Fibroblast of skin of scalp (primary cell): ENCODE data around the gene OTULIN.

ENCODE experiments used
- DNase-seq: peaks from one replicate; pipeline ENCODE4 v3.0.0-alpha.2; 2013

OTULIN gene

DNA sequence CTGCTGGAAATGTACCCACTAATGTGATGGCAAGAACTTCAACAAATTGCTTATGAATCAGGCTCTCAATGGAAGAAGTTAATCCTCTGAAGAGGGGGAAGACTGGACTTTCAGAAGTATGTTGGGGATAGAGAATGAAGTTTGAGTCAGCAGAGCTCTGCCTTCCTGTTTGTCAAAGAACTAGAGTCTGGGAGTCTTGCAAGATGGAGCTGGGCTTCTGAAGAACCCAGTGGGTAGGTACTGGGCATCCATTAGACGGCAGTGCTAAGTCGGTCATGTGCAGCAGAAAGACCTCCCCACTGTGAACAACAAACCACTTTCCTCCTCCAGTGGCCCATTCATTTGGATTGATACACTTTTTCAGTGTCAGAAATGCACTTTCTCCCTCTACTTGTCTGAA lies 34.6 kb downstream of the OTULIN start:
- DNase-seq: no peak

DNA sequence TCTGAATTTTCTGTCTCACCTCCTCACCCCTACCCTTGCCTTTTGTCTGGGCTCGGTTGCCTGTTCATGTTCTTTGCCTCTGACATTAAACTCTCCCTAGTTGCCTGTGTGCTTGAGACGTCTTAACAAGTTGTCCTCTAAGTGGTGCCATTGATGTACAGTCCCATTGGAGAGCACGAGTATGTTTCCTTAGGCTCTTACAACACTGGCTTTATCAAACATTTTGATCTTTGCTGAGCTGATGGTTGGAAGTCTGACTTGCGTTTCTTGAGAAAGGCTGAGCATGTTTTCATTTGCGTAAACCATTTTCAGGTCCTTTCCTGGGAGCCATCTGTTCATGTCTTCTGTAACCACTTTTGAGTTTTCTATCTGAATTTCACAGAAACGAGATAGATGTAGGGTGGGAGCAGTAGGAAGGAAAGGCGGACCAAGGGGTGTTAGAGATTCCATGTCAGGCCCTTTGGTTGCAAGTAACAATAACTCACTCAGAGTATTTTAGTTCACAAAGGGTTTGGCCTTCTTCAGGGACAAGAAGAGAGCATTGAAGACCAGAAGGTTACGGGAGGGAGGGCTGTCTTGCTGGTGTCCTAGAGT lies 35.4 kb downstream of the OTULIN start:
- no peak for DNase-seq

- DNase-seq: no peak
These were observed 36.2 kb downstream of the OTULIN start for GRCh38 chr5:14700478-14701436.

- no peak for DNase-seq
These were observed 37.0 kb downstream of the OTULIN start for GRCh38 chr5:14701556-14701955.

GRCh38 chr5:14702238-14702839 lies 37.8 kb downstream of the OTULIN start:
- DNase-seq: no peak

GRCh38 chr5:14705556-14705955 lies 41.0 kb downstream of the OTULIN start:
- DNase-seq: no peak

DNA sequence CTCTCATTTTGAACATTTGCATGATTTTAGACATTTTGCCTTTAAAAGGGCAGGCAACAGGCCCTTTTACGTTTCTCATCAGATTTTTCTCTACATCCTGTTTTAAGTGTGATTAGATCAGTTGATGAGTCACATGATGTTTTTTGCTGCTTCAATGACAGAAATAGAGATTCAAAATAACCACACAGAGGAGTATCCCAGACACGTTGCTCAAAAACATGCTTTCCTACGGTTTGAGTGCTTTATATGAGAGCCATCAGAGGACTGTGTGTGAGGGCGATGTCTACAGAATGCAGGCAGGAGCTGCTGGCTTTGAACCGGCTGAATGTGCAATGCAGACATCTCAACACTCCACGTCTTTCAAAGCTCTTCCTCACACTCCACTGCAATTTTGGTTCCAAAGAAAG lies 42.1 kb downstream of the OTULIN start:
- DNase-seq: peak; percentile 38

DNA sequence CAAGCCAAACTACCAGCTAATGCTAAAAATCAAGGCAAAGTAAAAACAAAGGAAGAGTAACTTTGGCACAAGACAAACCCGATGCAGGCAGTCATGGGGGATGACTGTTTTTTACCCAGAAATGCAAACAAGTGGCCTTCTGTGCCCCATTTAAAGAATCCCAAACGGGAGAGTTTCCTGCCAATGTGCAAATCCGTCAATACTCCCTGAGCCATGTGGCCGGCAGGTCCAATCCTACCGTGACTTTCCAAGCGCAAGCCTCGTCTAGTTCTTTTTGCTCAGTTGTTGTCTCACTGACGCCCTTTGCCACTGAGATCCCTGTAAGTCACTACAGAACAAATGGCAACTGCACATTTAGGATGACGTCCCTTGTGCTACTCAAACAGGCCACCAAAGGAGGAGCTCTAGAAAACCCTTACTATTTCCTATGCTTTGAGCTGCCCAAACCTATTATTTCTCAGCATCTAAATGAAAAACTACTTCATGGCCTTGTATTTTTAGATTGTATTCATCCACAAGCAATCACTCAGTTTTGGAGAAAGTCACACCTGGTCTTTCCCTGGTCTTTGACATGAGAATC lies 43.4 kb downstream of the OTULIN start:
- no peak for DNase-seq

GRCh38 chr5:14708551-14708950 lies 44.0 kb downstream of the OTULIN start:
- no peak for DNase-seq

- DNase-seq: no peak
These were observed 45.9 kb downstream of the OTULIN start for GRCh38 chr5:14710313-14710994.

GRCh38 chr5:14712131-14712530 lies 47.6 kb downstream of the OTULIN start:
- no peak for DNase-seq

DNA sequence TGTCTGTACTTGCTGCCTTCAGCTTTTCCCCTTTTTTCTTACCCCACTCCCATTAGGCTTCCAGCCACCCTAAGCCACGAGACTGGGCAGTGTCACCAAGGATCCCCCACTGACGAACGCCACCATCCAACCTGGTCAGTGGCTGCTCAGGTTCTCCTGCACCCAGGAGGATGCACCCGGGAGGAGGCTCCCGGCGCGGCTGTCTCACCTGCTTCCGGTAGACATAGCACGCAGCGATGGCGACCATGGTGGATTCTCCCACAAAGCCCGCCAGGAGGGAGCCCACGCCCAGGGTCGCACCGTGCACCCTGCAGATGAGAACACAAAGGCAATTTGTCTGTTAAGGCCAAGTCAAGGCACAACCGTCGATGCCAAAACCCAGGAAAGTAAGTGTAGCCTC lies 48.1 kb downstream of the OTULIN start:
- DNase-seq: no peak

DNA sequence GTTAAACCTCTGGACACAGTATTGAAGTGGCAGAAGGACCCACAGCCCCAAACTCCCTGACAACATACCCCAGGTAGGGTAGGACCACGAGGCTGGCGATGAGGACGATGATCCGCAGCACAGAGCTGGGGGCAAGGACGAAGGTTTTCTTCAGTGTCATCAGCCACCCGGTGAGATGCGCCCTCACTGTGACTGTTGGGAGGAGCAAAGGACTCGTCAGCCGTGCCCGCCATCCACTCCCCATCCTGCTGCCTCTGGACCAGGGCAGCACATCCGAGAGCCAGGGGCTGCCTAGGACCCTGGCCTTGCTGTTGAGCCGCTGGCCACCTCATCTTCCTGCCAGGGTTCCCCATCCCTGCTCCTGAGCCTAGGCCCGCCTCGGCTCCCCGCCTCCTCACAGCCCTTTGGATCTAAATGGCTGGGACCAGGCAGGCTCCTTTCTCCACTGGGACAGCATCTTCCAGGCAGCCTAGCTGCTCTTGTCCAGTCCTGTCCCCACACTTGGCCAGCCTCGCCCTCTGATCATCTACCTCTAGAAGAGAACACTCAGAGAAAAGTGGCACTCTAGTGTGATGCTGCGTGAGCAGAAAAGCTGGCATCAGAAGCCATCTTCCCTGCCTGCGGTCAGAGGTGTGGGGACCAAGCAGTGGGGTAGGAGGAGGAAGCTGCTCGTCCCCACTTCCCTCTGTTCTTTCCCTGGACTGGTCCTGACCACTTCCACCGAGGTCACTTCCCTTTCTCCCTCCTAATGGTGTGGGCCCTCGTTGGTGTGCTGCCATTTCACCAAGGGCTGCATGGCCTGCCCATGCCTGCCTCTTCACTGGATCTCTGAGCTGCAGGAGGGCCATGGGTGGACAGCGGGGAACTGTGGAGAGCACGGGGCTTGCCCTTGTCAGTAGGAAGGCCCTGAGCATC lies 49.2 kb downstream of the OTULIN start:
- DNase-seq: no peak

DNA sequence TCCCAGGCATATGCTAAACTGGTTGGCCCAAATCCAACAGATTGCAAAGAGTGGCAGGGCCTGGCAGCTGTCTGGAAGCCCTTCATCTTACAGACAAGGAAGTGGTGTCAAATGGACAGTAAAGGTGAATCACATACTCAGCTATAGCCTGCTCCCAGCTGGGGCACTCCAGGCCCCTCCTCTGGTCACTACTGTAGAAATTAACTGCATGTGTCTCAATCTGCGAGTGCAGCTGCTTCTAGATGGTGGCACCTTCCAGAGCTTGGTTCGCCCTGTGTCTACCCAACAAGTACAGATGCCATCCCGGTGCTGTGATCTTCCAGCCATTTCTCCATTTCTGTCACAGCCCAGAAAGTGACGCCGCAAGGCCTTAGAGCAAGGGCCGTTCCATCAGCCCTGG lies 50.2 kb downstream of the OTULIN start:
- no peak for DNase-seq

DNA sequence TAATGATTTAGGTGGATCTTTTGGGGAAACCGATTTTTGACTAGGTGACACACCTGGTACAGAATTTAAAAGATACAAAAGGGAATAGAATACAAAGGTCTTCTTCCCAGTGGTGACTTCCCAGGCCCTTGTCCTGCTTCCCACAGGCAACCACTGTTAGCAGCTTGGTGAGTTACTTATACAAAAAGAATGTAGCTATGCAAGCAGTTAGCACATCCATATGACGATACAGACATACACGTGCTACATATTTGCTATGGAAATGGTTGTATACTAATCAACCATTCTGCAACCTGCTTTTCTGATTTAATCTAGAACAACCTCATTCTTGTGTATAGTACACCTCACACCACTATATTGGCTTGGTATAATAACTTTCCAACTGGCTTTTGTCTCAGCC lies 51.0 kb downstream of the OTULIN start:
- DNase-seq: peak; percentile 43

DNA sequence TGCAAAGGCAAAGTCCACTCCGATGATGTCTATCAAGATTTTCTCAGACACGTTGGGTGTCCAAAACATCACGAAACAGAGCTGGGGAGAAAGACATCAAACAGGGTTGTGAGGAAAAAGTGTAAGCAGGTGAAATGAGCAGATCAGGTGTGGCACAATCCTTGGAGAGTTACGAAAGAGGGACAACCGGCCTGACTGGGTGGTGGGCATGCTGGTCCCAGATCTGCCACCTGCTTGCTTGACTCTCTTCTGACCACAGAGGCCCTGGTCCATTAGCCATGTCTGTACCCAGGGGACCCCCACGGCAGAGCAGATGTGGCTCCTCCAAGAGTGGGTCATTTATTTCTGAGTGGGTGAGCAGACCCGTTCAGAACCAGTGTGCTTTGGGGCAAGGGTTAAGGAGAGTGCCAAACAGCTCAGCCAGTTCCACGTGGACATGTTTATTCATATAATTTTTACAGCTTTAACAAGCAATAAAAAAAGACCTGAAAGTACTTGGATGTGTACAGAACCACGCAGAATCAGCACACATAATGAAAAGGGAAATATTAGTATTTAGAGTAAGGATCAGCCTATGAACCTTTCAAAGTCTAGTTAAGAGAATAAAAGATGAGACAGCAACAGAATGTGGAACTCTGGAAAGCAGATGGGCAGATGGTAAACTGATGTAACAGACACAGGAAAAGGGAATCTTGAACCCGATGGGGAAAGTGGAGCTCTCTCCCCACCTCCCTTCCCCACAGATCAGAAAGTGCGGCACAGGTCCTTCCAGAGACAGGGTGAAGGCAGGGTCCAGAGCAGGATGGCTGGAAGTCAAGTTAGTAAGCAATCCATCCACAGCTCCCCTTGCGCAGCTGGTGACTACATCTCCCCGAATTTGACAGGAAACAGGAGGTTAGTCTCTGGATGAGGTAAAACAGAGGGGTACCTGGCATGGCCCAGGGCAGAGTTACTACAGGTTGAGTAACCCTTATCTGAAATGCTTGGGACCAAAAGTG lies 52.5 kb downstream of the OTULIN start:
- DNase-seq: no peak

DNA sequence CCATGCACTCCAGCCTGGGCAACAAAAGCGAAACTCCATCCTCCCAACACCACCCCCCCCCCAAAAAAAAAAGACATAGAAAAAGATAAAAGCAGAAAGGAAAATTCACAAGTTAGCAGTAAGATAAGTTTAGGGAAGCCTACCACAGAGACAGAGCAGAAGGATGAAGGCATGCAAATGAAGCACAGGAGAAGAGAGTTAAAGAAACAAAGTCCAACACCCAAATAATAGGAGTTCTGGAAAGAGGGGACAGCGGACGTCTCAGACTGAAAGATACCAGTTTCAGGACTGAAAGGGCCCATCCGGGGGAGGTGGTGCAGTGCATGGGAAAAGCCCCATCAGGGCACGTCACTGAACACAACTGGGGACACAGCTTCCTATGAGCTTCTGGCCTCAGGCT lies 54.3 kb downstream of the OTULIN start:
- DNase-seq: no peak

DNA sequence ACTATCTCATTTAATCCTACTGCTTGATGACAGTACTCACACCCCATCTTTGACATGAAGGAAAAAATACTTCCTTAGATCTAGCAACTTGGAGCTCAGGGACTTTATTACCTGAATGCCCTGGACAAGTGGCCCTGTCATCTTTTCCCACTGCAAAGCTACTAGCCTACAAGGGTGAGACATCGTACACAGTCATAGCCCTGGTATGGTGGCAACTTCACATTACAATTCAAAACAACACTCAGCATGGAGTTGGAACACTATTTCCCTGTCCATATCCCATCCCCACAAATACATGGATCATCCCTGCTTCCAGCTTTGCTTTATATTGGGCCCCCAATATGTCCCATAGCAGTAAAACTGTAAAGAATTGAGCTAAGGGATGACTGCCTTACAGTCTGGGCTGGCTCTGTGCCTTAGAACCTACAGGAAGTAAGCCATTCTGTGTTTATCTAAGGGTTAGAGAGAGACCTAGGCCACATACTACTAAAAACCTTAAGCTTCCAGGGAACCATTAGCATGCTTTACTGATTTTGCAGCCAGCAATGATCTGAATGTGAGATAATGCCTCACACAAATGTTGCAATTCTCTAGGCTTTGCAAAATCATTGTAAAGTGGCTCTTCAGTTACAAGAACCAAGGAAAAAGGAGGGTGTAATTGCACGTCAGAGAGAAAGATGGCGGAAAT lies 55.9 kb downstream of the OTULIN start:
- peak; percentile 49 for DNase-seq

GRCh38 chr5:14721990-14722656 lies 57.6 kb downstream of the OTULIN start:
- DNase-seq: peak; percentile 36
